HG02642 (cell line): ENCODE data around the gene GARIN5A.

Experiments used
- ATAC-seq: cut with Tn5 transposase; IDR thresholded peaks from one replicate; pipeline ENCODE4 v1.9.1; 2021; ENCODE audit warnings: mild to moderate bottlenecking; ENCODE audit not compliant: unreplicated experiment, poor library complexity

The GARIN5A gene

GRCh38 chr19:50467566-50467965 is 9.1 kb downstream of the GARIN5A start:
- ATAC-seq, result no peak

GRCh38 chr19:50466706-50467039 is 10.0 kb downstream of the GARIN5A start:
- ATAC-seq, result no peak

GRCh38 chr19:50465986-50466705 is 10.5 kb downstream of the GARIN5A start:
- ATAC-seq, result no peak

GRCh38 chr19:50465000-50465399 is 11.6 kb downstream of the GARIN5A start:
- no peak for ATAC-seq

GRCh38 chr19:50464348-50464747 is 12.3 kb downstream of the GARIN5A start:
- ATAC-seq, result no peak

- no peak for ATAC-seq
Measured at GRCh38 chr19:50462970-50463369, 13.7 kb downstream of the GARIN5A start.

GRCh38 chr19:50461066-50461875 is 15.4 kb downstream of the GARIN5A start:
- peak; percentile 56 for ATAC-seq

GRCh38 chr19:50460161-50460765 is 16.4 kb downstream of the GARIN5A start:
- ATAC-seq, result peak; percentile 56

- ATAC-seq, result no peak
Measured at GRCh38 chr19:50459638-50460037, 17.0 kb downstream of the GARIN5A start.

GRCh38 chr19:50459067-50459456 is 17.6 kb downstream of the GARIN5A start:
- ATAC-seq, result no peak

GRCh38 chr19:50458396-50459066 is 18.1 kb downstream of the GARIN5A start:
- ATAC-seq, result no peak

GRCh38 chr19:50457300-50457699 is 19.3 kb downstream of the GARIN5A start:
- ATAC-seq, result no peak

GRCh38 chr19:50455992-50456391 is 20.7 kb downstream of the GARIN5A start:
- ATAC-seq, result no peak

- ATAC-seq, result no peak
Measured at GRCh38 chr19:50453243-50453642, 23.4 kb downstream of the GARIN5A start.

GRCh38 chr19:50451223-50451534 is 25.5 kb downstream of the GARIN5A start:
- no peak for ATAC-seq

- no peak for ATAC-seq
Measured at GRCh38 chr19:50450369-50451222, 26.1 kb downstream of the GARIN5A start.

GRCh38 chr19:50449236-50449899 is 27.3 kb downstream of the GARIN5A start:
- no peak for ATAC-seq

- ATAC-seq, result no peak
Measured at GRCh38 chr19:50447750-50448149, 28.9 kb downstream of the GARIN5A start.

- ATAC-seq, result no peak
Measured at GRCh38 chr19:50447053-50447452, 29.6 kb downstream of the GARIN5A start.

- ATAC-seq, result no peak
Measured at GRCh38 chr19:50444059-50444458, 32.6 kb downstream of the GARIN5A start.
